ENCODE results near the gene IL6. TPM values are rescaled to one million over a fixed set of nuclear protein-coding genes. Genes with fewer than 3 reads are reported as not detected.

IL6 gene
- total and polyA plus RNA-seq, 7 donors, result 2.1 to 43.3 (median 9.7) TPM; not detected in 1

GRCh38 chr7:22724861-22725260 is 2.1 kb upstream of the IL6 start:
- Histone ChIP-seq H3K27me3 (no peaks in the 10 kb centered on the region), H3K36me3 (no peaks in the 10 kb centered on the region), H3K9me3 (no peaks in the 10 kb centered on the region), H3K4me3 (no peak overlapping the region), H3K27ac (peak overlapping the region in 3 of 4 donors; percentile 34 to 77 (median 68)), H3K4me1 (peaks cover 0 to 54% (median 53%) of the 10 kb centered on the region in 4 donors)
- intact Hi-C loops (cut with DNase I), result loop anchor here (5.0 to 10.0 kb wide), 5 partner anchors 57 to 1300 kb away; partner anchors contain the start of gene SP4
- DNase-seq, result no peak
- no peak for TF ChIP-seq POLR2A (IDR thresholded peaks at IDR 0.05)
- TF ChIP-seq EP300 (IDR thresholded peaks at IDR 0.05), result no peak
- TF ChIP-seq POLR2AphosphoS5 (IDR thresholded peaks at IDR 0.05), result peak in 1 of 4 donors; percentile 26
- no peak for TF ChIP-seq CTCF (IDR thresholded peaks at IDR 0.05)
- WGBS, 2 donors, result 38 to 77% methylated on average over 6 of the region's 6 CpGs

DNA sequence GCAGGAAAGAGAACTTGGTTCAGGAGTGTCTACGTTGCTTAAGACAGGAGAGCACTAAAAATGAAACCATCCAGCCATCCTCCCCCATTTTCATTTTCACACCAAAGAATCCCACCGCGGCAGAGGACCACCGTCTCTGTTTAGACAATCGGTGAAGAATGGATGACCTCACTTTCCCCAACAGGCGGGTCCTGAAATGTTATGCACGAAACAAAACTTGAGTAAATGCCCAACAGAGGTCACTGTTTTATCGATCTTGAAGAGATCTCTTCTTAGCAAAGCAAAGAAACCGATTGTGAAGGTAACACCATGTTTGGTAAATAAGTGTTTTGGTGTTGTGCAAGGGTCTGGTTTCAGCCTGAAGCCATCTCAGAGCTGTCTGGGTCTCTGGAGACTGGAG is 1.4 kb upstream of the IL6 start:
- Histone ChIP-seq H3K36me3 (no peaks in the 10 kb centered on the region), H3K27me3 (no peaks in the 10 kb centered on the region), H3K4me1 (peaks cover 0 to 54% (median 53%) of the 10 kb centered on the region in 4 donors), H3K4me3 (peak overlapping the region in 2 of 4 donors; percentile 1 to 26), H3K27ac (peak overlapping the region; percentile 21 to 81 (median 72)), H3K9me3 (no peaks in the 10 kb centered on the region)
- TF ChIP-seq EP300 (IDR thresholded peaks at IDR 0.05), result no peak
- TF ChIP-seq CTCF (IDR thresholded peaks at IDR 0.05), result no peak
- 42 to 59% methylated on average over 9 of the region's 9 CpGs for WGBS, 2 donors
- intact Hi-C loops (cut with DNase I), result loop anchor here (5.0 to 10.0 kb wide), 5 partner anchors 57 to 1301 kb away; partner anchors contain the start of gene SP4
- DNase-seq, result no peak

DNA sequence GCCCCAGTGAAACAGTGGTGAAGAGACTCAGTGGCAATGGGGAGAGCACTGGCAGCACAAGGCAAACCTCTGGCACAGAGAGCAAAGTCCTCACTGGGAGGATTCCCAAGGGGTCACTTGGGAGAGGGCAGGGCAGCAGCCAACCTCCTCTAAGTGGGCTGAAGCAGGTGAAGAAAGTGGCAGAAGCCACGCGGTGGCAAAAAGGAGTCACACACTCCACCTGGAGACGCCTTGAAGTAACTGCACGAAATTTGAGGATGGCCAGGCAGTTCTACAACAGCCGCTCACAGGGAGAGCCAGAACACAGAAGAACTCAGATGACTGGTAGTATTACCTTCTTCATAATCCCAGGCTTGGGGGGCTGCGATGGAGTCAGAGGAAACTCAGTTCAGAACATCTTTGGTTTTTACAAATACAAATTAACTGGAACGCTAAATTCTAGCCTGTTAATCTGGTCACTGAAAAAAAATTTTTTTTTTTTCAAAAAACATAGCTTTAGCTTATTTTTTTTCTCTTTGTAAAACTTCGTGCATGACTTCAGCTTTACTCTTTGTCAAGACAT is 574 bp upstream of the IL6 start:
- Histone ChIP-seq H3K27ac (peak overlapping the region; percentile 68 to 81 (median 73)), H3K27me3 (no peaks in the 10 kb centered on the region), H3K4me3 (peak overlapping the region; percentile 11 to 44 (median 36)), H3K4me1 (peaks cover 0 to 62% (median 59%) of the 10 kb centered on the region in 4 donors), H3K9me3 (no peaks in the 10 kb centered on the region), H3K36me3 (no peaks in the 10 kb centered on the region)
- intact Hi-C loops (cut with DNase I), result loop anchor here (2.0 to 10.0 kb wide), 6 partner anchors 56 to 1302 kb away; partner anchors contain the start of gene SP4
- peak; percentile 77 for DNase-seq
- TF ChIP-seq POLR2AphosphoS5 (IDR thresholded peaks at IDR 0.05) (no peak), CTCF (IDR thresholded peaks at IDR 0.05) (peak in 3 of 4 experiments; percentile 48 to 54 (median 52))
- 12 to 13% methylated on average over 8 of the region's 8 CpGs for WGBS, 2 donors

GRCh38 chr7:22727714-22728035 is 675 bp downstream of the IL6 start:
- intact Hi-C loops (cut with DNase I), result loop anchor here (2.0 to 10.0 kb wide), 6 partner anchors 55 to 1303 kb away; partner anchors contain the start of gene SP4
- H3K27me3 ChIP-seq, result no peaks in the 10 kb centered on the region
- H3K4me3 ChIP-seq, result peak overlapping the region in 3 of 4 donors; percentile 34 to 44 (median 37)
- DNase-seq, result no peak
- H3K4me1 ChIP-seq, result peaks cover 0 to 60% (median 58%) of the 10 kb centered on the region in 4 donors
- H3K27ac ChIP-seq, result peak overlapping the region; percentile 68 to 81 (median 73)
- 51 to 75% methylated on average over 3 of the region's 3 CpGs for WGBS, 2 donors
- H3K9me3 ChIP-seq, result no peaks in the 10 kb centered on the region
- no peaks in the 10 kb centered on the region for H3K36me3 ChIP-seq
- no peak for TF ChIP-seq EP300 (IDR thresholded peaks at IDR 0.05)
- TF ChIP-seq POLR2A (IDR thresholded peaks at IDR 0.05), result no peak
- no peak for TF ChIP-seq POLR2AphosphoS5 (IDR thresholded peaks at IDR 0.05)
- no peak for TF ChIP-seq CTCF (IDR thresholded peaks at IDR 0.05)

Measured in sigmoid colon (tissue), 7 donors.